Lung (tissue), 12 donors: ENCODE data around the gene BCL2. TPM values are rescaled to one million over a fixed set of nuclear protein-coding genes. Genes with fewer than 3 reads are reported as not detected.
"Not testable (repeated sequence)": the region's sequence is repeated elsewhere in the genome, so short reads cannot be mapped to it uniquely, and the experiment has no call there.

Experiments used
- ATAC-seq: fragments of 200-7000 bp; cut with Tn5 transposase; one replicate; pipeline ENCODE4 v1.9.1; 2020; ENCODE audit warnings: moderate number of reproducible peaks; ENCODE audit not compliant: insufficient read depth, low FRiP score
- DNase-seq, 3 donors: peaks; one replicate each; pipeline ENCODE4 v3.0.0-alpha.2; 2013 to 2017
- H3K27ac ChIP-seq, 2 donors: one replicate each; pipeline ENCODE4 v1.5.1; 2013; ENCODE audit warnings: mild to moderate bottlenecking in 2 of 2, moderate library complexity in 2 of 2, control low read depth in 1 of 2, inconsistent platforms in 1 of 2, low read depth in 1 of 2, low read length in 1 of 2
- H3K27me3 ChIP-seq, 3 donors: one replicate each; pipeline ENCODE4 v1.5.1; 2013; ENCODE audit warnings: low read length in 2 of 3; ENCODE audit not compliant: control insufficient read depth in 3 of 3, insufficient read depth in 3 of 3
- H3K36me3 ChIP-seq, 4 donors: one replicate each; pipeline ENCODE4 v1.5.1; 2013; ENCODE audit warnings: low read length in 4 of 4, mild to moderate bottlenecking in 1 of 4, moderate library complexity in 1 of 4; ENCODE audit not compliant: control insufficient read depth in 4 of 4, insufficient read depth in 4 of 4
- H3K4me1 ChIP-seq, 5 donors: one replicate each; pipeline ENCODE4 v1.5.1; 2013; ENCODE audit warnings: low read length in 5 of 5, mild to moderate bottlenecking in 2 of 5, moderate library complexity in 1 of 5; ENCODE audit not compliant: control insufficient read depth in 5 of 5, insufficient read depth in 5 of 5
- H3K4me3 ChIP-seq: one replicate; pipeline ENCODE4 v1.5.1; 2013; ENCODE audit warnings: mild to moderate bottlenecking, control low read depth, moderate library complexity
- H3K9ac ChIP-seq, 2 donors: one replicate each; pipeline ENCODE4 v1.5.1; 2013; ENCODE audit warnings: low read length in 2 of 2, control low read depth in 1 of 2; ENCODE audit not compliant: insufficient read depth in 1 of 2
- H3K9me3 ChIP-seq, 4 donors: one replicate each; pipeline ENCODE4 v1.5.1; 2013; ENCODE audit warnings: low read length in 3 of 4, mild to moderate bottlenecking in 1 of 4, moderate library complexity in 1 of 4; ENCODE audit not compliant: control insufficient read depth in 4 of 4, insufficient read depth in 3 of 4
- CTCF ChIP-seq: IDR thresholded peaks from 2 replicates; pipeline ENCODE4 v1.5.1; 2012; ENCODE audit warnings: mild to moderate bottlenecking; ENCODE audit errors: control extremely low read depth, extremely low read depth
- WGBS, 2 donors: extraction: QIAGEN DNeasy Blood & Tissue Kit; methylation state at CpG; one replicate each; pipeline ENCODE4 v1.1.7; 2013; 5-methylcytosine and 5-hydroxymethylcytosine counted together
- polyA plus RNA-seq, 2 donors: library from polyadenylated mRNA; stranded (reverse); fragments of 200-250 nt; gene quantifications; one replicate each; pipeline ENCODE4 v1.2.1, GENCODE V29; 2013
- total RNA-seq, 2 donors: library from RNA; depleted of rRNA in 1 of 2; stranded (reverse); fragments of >200 nt in 1 of 2; gene quantifications; one replicate each; pipeline ENCODE4 v1.2.1, GENCODE V29; 2014 to 2021
- donor health status: control.
- donor health status: control.
- donor health status: Bipolar disorder and iron deficiency.
- donor health status: healthy.
- donor health status: DM: yes; HTN: yes; CAD: no.

BCL2 gene
- total and polyA plus RNA-seq, 4 donors, result 1.5 to 30.9 (median 5.3) TPM

- no peaks in the 10 kb centered on the region for H3K36me3 ChIP-seq
- TF ChIP-seq CTCF, result no peak
Observed at GRCh38 chr18:63236921-63237846, 82.4 kb downstream of the BCL2 start.

GRCh38 chr18:63236406-63236805 is 83.2 kb downstream of the BCL2 start:
- ATAC-seq, result peak; percentile 43

More at GRCh38 chr18:63236921-63237846, 82.4 kb downstream of the BCL2 start:
- Histone ChIP-seq H3K27ac (peak overlapping the region; percentile 61), H3K27me3 (no peaks in the 10 kb centered on the region), H3K4me1 (peaks cover 0 to 38% (median 7%) of the 10 kb centered on the region in 5 donors), H3K4me3 (no peak overlapping the region), H3K9ac (peak overlapping the region in 1 of 2 donors; percentile 78), H3K9me3 (no peaks in the 10 kb centered on the region)
- DNase-seq (peak in 1 of 3 donors; percentile 76), ATAC-seq (peak; percentile 7)
- 67 to 77% methylated on average over 21 of the region's 21 CpGs for WGBS, 2 donors

GRCh38 chr18:63235920-63236319 is 83.6 kb downstream of the BCL2 start:
- H3K9ac ChIP-seq, result not testable (repeated sequence)

More at GRCh38 chr18:63236406-63236805, 83.2 kb downstream of the BCL2 start:
- no peak overlapping the region for H3K9ac ChIP-seq
- peak overlapping the region in 1 of 2 donors; percentile 61 for H3K27ac ChIP-seq
- no peak overlapping the region for H3K4me3 ChIP-seq
- no peak for TF ChIP-seq CTCF
- no peaks in the 10 kb centered on the region for H3K9me3 ChIP-seq
- no peaks in the 10 kb centered on the region for H3K27me3 ChIP-seq
- peak in 1 of 3 donors; percentile 19 for DNase-seq
- no peaks in the 10 kb centered on the region for H3K36me3 ChIP-seq
- WGBS, 2 donors, result 47 to 77% methylated on average over 13 to 14 of the region's 14 CpGs
- peaks cover 0 to 38% (median 7%) of the 10 kb centered on the region in 5 donors for H3K4me1 ChIP-seq

GRCh38 chr18:63234841-63235240 is 84.7 kb downstream of the BCL2 start:
- no peaks in the 10 kb centered on the region for H3K9me3 ChIP-seq
- peaks cover 0 to 29% (median 7%) of the 10 kb centered on the region in 5 donors for H3K4me1 ChIP-seq
- 15 to 37% methylated on average over 3 of the region's 3 CpGs for WGBS, 2 donors
- no peak overlapping the region for H3K9ac ChIP-seq
- ATAC-seq, result no peak
- no peaks in the 10 kb centered on the region for H3K27me3 ChIP-seq
- H3K4me3 ChIP-seq, result no peak overlapping the region
- H3K36me3 ChIP-seq, result no peaks in the 10 kb centered on the region
- no peak overlapping the region for H3K27ac ChIP-seq
- no peak for TF ChIP-seq CTCF
- peak in 1 of 3 donors; percentile 19 for DNase-seq

More at GRCh38 chr18:63235920-63236319, 83.6 kb downstream of the BCL2 start:
- H3K9me3 ChIP-seq, H3K4me3 ChIP-seq, H3K27me3 ChIP-seq, ATAC-seq, H3K27ac ChIP-seq, H3K36me3 ChIP-seq, DNase-seq: not testable (repeated sequence)
- peaks cover 0 to 38% (median 7%) of the 10 kb centered on the region in 5 donors for H3K4me1 ChIP-seq
- WGBS, 2 donors, result 55 to 80% methylated on average over 4 of the region's 4 CpGs
